CD4-positive, CD25-positive, alpha-beta regulatory T cell (primary cell): ENCODE results near the gene C5orf15. TPM values are rescaled to one million over a fixed set of nuclear protein-coding genes. Genes with fewer than 3 reads are reported as not detected.

Experiments used
- ATAC-seq, 2 donors: fragments of 150-1000 bp; cut with Tn5 transposase; one replicate each; pipeline ENCODE4 v1.10.0; 2021; ENCODE audit warnings: low read depth in 2 of 2, moderate number of reproducible peaks in 2 of 2, moderate library complexity in 1 of 2
- DNase-seq, 3 donors: peaks; one replicate each; pipeline versions ENCODE4 v3.0.0 to v3.0.0-alpha.2; 2012 to 2022; ENCODE audit warnings: mixed read lengths in 1 of 3
- H3K27ac ChIP-seq: one replicate; pipeline ENCODE4 v1.7.0; 2013; ENCODE audit warnings: mild to moderate bottlenecking, low read length; ENCODE audit not compliant: insufficient read depth, poor library complexity, severe bottlenecking
- H3K27me3 ChIP-seq: one replicate; pipeline ENCODE4 v1.7.0; 2013; ENCODE audit warnings: low read length; ENCODE audit not compliant: control insufficient read depth, insufficient read depth
- H3K36me3 ChIP-seq: one replicate; pipeline ENCODE4 v1.7.0; 2013; ENCODE audit warnings: mild to moderate bottlenecking, low read length, moderate library complexity; ENCODE audit not compliant: control insufficient read depth, insufficient read depth
- H3K4me1 ChIP-seq: 2 replicates; pipeline ENCODE4 v1.7.0; 2013; ENCODE audit warnings: mild to moderate bottlenecking, low read length; ENCODE audit not compliant: insufficient read depth, control insufficient read depth, poor library complexity, severe bottlenecking
- H3K4me3 ChIP-seq: one replicate; pipeline ENCODE4 v1.7.0; 2013; ENCODE audit warnings: low read depth, mild to moderate bottlenecking, low read length, moderate library complexity
- H3K9me3 ChIP-seq, 2 experiments: 1 replicate in 1 of 2; 2 replicates in 1 of 2; pipeline ENCODE4 v1.7.0; 2013; ENCODE audit warnings: low read length in 2 of 2, mild to moderate bottlenecking in 1 of 2, moderate library complexity in 1 of 2; ENCODE audit not compliant: control insufficient read depth in 2 of 2
- H3K27ac Mint-ChIP-seq, 3 donors: one replicate each; pipeline ENCODE4 v1.8.0; 2020 to 2022; ENCODE audit warnings: mild to moderate bottlenecking in 3 of 3, mixed read lengths in 3 of 3, moderate library complexity in 2 of 3
- H3K27me3 Mint-ChIP-seq: one replicate; pipeline ENCODE4 v1.8.0; 2022; ENCODE audit warnings: mild to moderate bottlenecking, mixed read lengths
- H3K36me3 Mint-ChIP-seq: one replicate; pipeline ENCODE4 v1.8.0; 2020; ENCODE audit warnings: mixed read lengths
- H3K4me1 Mint-ChIP-seq, 4 donors: one replicate each; pipeline ENCODE4 v1.8.0; 2020 to 2022; ENCODE audit warnings: mixed read lengths in 4 of 4, mild to moderate bottlenecking in 1 of 4
- H3K4me3 Mint-ChIP-seq, 4 donors: one replicate each; pipeline ENCODE4 v1.8.0; 2020 to 2022; ENCODE audit warnings: mild to moderate bottlenecking in 4 of 4, mixed read lengths in 4 of 4, moderate library complexity in 3 of 4
- H3K9me3 Mint-ChIP-seq, 7 donors: one replicate each; pipeline ENCODE4 v1.8.0; 2020 to 2022; ENCODE audit warnings: mixed read lengths in 7 of 7, mild to moderate bottlenecking in 3 of 7, moderate library complexity in 2 of 7
- polyA plus RNA-seq, 4 donors: library from polyadenylated mRNA; unstranded; fragments of 300-500 nt; fragmentation: Illumina TruSeq; gene quantifications; one replicate each; pipeline ENCODE4 v1.2.3, GENCODE V29; 2021
- total RNA-seq: library from RNA; stranded (reverse); gene quantifications from one replicate; pipeline ENCODE4 v1.2.3, GENCODE V29; 2022

The C5orf15 gene
- total and polyA plus RNA-seq, 5 donors from 2014 or later = 12.9 to 34.8 (median 25.4) TPM

GRCh38 chr5:133934311-133934710 lies 34.1 kb downstream of the C5orf15 start:
- H3K27ac ChIP-seq = no peak overlapping the region
- H3K27me3 ChIP-seq = no peaks in the 10 kb centered on the region
- H3K4me3 ChIP-seq = no peak overlapping the region
- Mint-ChIP-seq H3K4me1 (peaks cover 0 to 20% (median 13%) of the 10 kb centered on the region in 4 donors), H3K27me3 (no peaks in the 10 kb centered on the region), H3K4me3 (no peak overlapping the region), H3K36me3 (no peaks in the 10 kb centered on the region), H3K27ac (no peak overlapping the region), H3K9me3 (peaks cover 0 to 1% (median 0%) of the 10 kb centered on the region in 7 donors)
- H3K9me3 ChIP-seq = no peaks in the 10 kb centered on the region
- no peaks in the 10 kb centered on the region for H3K36me3 ChIP-seq
- DNase-seq (no peak), ATAC-seq (no peak)
- H3K4me1 ChIP-seq = peaks cover 17% of the 10 kb centered on the region

DNA sequence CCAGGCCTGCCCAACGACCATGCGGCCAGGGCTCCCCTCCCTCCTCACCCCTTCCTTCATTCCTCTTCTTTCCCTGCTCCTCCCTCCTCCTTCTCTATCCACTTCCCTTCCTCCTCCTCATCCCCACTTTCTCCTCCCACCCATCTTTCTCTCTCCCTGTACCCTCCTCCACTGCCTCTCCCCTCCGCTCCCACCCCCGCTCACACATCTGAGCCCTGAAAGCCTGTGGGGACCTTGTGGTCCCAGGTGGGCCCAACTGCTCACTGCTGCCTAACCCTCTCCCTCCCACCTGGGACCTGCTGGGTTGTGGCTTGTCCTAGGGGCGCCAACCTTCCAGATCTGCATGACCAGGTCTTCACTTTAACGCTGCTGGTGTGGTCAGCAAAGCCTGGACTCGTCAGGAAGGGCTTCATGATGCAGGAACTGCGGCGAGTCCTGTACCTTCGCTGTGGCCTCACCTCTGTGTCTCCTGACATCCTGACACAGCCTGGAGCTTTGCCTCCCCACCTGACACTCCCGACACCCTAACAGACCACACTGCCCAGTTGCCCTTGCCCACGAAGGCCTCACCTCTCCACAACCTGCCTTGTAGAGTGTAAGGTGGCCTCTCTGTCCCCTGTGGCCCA lies 34.6 kb downstream of the C5orf15 start:
- peaks cover 17% of the 10 kb centered on the region for H3K4me1 ChIP-seq
- H3K9me3 Mint-ChIP-seq = peaks cover 0 to 1% (median 0%) of the 10 kb centered on the region in 7 donors

GRCh38 chr5:133933169-133933509 lies 35.3 kb downstream of the C5orf15 start:
- H3K36me3 Mint-ChIP-seq = no peaks in the 10 kb centered on the region
- Histone ChIP-seq H3K4me1 (peaks cover 17% of the 10 kb centered on the region), H3K27ac (no peak overlapping the region), H3K4me3 (no peak overlapping the region), H3K36me3 (no peaks in the 10 kb centered on the region), H3K27me3 (no peaks in the 10 kb centered on the region), H3K9me3 (no peaks in the 10 kb centered on the region)
- ATAC-seq = no peak
- no peak overlapping the region for H3K4me3 Mint-ChIP-seq
- DNase-seq = no peak
- H3K27ac Mint-ChIP-seq = no peak overlapping the region
- no peaks in the 10 kb centered on the region for H3K27me3 Mint-ChIP-seq
- peaks cover 0 to 26% (median 13%) of the 10 kb centered on the region in 4 donors for H3K4me1 Mint-ChIP-seq
- H3K9me3 Mint-ChIP-seq = peaks cover 0 to 1% (median 0%) of the 10 kb centered on the region in 7 donors

More for the DNA sequence above, 34.6 kb downstream of the C5orf15 start:
- Mint-ChIP-seq H3K27me3 (no peaks in the 10 kb centered on the region), H3K4me3 (no peak overlapping the region), H3K36me3 (no peaks in the 10 kb centered on the region), H3K4me1 (peaks cover 0 to 24% (median 13%) of the 10 kb centered on the region in 4 donors), H3K27ac (no peak overlapping the region)
- Histone ChIP-seq H3K27me3 (no peaks in the 10 kb centered on the region), H3K4me3 (no peak overlapping the region), H3K9me3 (no peaks in the 10 kb centered on the region), H3K27ac (no peak overlapping the region), H3K36me3 (no peaks in the 10 kb centered on the region)
- ATAC-seq = no peak
- no peak for DNase-seq

DNA sequence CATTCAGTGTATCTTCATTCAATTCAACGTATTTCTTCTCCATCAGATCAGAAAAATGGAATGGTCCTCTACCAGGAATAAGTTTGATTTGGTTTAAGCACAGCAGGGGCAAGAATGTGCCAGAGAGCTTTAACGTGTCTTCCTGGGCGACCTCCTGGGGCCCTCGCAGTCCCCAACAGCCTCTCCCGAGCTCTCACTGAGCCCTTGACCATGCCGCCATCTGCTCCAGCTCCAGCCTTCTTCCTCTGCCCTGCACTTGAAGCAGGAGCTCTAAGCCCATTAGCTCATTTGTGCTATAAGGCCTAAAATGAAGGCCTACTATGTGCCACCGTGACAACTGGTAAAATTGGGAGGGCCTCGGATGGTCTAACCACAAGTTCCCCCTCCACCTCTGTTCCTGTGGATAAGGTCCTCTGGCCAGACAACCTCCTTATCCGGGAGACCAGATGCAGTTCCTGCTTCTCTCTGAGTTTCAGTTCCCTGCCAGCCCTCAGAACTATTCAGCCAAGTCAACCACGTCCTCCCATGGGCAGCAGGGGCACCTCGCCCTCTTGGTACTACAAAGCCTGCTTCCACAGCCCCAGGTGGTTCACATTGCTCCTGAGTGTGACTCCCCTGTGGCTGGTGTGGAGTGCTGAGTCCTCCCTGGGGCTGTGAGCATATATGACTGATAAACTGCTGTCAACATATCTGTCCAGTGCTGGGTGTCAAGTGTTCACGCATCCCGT lies 35.8 kb downstream of the C5orf15 start:
- Histone ChIP-seq H3K36me3 (no peaks in the 10 kb centered on the region), H3K27ac (no peak overlapping the region), H3K4me1 (peaks cover 17% of the 10 kb centered on the region), H3K27me3 (no peaks in the 10 kb centered on the region), H3K4me3 (no peak overlapping the region), H3K9me3 (no peaks in the 10 kb centered on the region)
- DNase-seq (no peak), ATAC-seq (peak in 1 of 2 donors; percentile 8)
- Mint-ChIP-seq H3K9me3 (peaks cover 0 to 1% (median 0%) of the 10 kb centered on the region in 7 donors), H3K27ac (peak overlapping the region in 2 of 3 donors; percentile 44 to 74), H3K4me3 (no peak overlapping the region), H3K27me3 (no peaks in the 10 kb centered on the region), H3K36me3 (no peaks in the 10 kb centered on the region), H3K4me1 (peaks cover 0 to 26% (median 13%) of the 10 kb centered on the region in 4 donors)

GRCh38 chr5:133931546-133931945 lies 36.9 kb downstream of the C5orf15 start:
- Mint-ChIP-seq H3K4me1 (peaks cover 0 to 27% (median 13%) of the 10 kb centered on the region in 4 donors), H3K36me3 (no peaks in the 10 kb centered on the region), H3K27me3 (no peaks in the 10 kb centered on the region), H3K27ac (peak overlapping the region in 1 of 3 donors; percentile 92), H3K4me3 (no peak overlapping the region), H3K9me3 (peaks cover 0 to 1% (median 0%) of the 10 kb centered on the region in 7 donors)
- ATAC-seq (no peak), DNase-seq (no peak)
- H3K4me1 ChIP-seq = peaks cover 17% of the 10 kb centered on the region
- H3K27me3 ChIP-seq = no peaks in the 10 kb centered on the region
- H3K27ac ChIP-seq = no peak overlapping the region
- H3K36me3 ChIP-seq = no peaks in the 10 kb centered on the region
- no peak overlapping the region for H3K4me3 ChIP-seq
- no peaks in the 10 kb centered on the region for H3K9me3 ChIP-seq

DNA sequence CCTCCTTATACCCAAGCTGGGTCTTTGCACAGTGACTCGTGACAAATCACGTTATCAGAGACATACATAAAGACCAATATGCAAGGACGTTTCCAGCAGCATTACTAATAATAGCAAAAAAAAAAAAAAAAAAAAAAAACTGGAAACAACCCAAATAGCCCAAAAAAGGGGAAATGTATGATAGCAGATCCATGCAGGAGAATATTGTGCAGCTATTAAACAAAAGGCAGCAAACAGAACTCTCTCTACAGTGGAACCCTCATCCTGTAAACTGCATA lies 37.7 kb downstream of the C5orf15 start:
- H3K27me3 Mint-ChIP-seq = no peaks in the 10 kb centered on the region

GRCh38 chr5:133930061-133930812 lies 38.2 kb downstream of the C5orf15 start:
- H3K36me3 Mint-ChIP-seq = no peaks in the 10 kb centered on the region
- peaks cover 17% of the 10 kb centered on the region for H3K4me1 ChIP-seq
- peak in 2 of 3 donors; percentile 47 to 71 for DNase-seq
- no peaks in the 10 kb centered on the region for H3K27me3 ChIP-seq
- H3K9me3 ChIP-seq = no peaks in the 10 kb centered on the region
- H3K36me3 ChIP-seq = no peaks in the 10 kb centered on the region
- peak overlapping the region; percentile 73 for H3K4me3 ChIP-seq
- peak overlapping the region; percentile 33 to 85 (median 85) for H3K4me3 Mint-ChIP-seq
- peaks cover 0 to 27% (median 13%) of the 10 kb centered on the region in 4 donors for H3K4me1 Mint-ChIP-seq
- no peaks in the 10 kb centered on the region for H3K27me3 Mint-ChIP-seq
- peak overlapping the region; percentile 91 to 99 (median 92) for H3K27ac Mint-ChIP-seq
- H3K9me3 Mint-ChIP-seq = peaks cover 0 to 1% (median 0%) of the 10 kb centered on the region in 7 donors
- no peak overlapping the region for H3K27ac ChIP-seq
- peak; percentile 48 to 60 for ATAC-seq

More for the DNA sequence above, 37.7 kb downstream of the C5orf15 start:
- Mint-ChIP-seq H3K4me3 (peak overlapping the region; percentile 33 to 85 (median 85)), H3K36me3 (no peaks in the 10 kb centered on the region), H3K4me1 (peaks cover 0 to 27% (median 13%) of the 10 kb centered on the region in 4 donors), H3K9me3 (peaks cover 0 to 1% (median 0%) of the 10 kb centered on the region in 7 donors), H3K27ac (peak overlapping the region; percentile 91 to 99 (median 92))
- Histone ChIP-seq H3K27ac (no peak overlapping the region), H3K4me1 (peaks cover 17% of the 10 kb centered on the region), H3K4me3 (peak overlapping the region; percentile 73), H3K9me3 (no peaks in the 10 kb centered on the region), H3K36me3 (no peaks in the 10 kb centered on the region), H3K27me3 (no peaks in the 10 kb centered on the region)
- no peak for ATAC-seq
- DNase-seq = no peak
